Measurements from ENCODE around the gene SYT2. TPM values are rescaled to one million over a fixed set of nuclear protein-coding genes. Genes with fewer than 3 reads are reported as not detected.

The SYT2 gene
- total and polyA plus RNA-seq, 5 donors from 2014 or later = 0.05 TPM; not detected in 3

- no peak overlapping the region for H3K4me3 Mint-ChIP-seq
- no peaks in the 10 kb centered on the region for H3K27me3 Mint-ChIP-seq
- H3K36me3 ChIP-seq (ENCODE audit: control insufficient read depth, insufficient read depth, low read length) = no peaks in the 10 kb centered on the region
- no peak overlapping the region for H3K4me3 ChIP-seq (ENCODE audit: low read depth, low read length)
- DNase-seq = no peak
- no peak overlapping the region for H3K27ac Mint-ChIP-seq
- no peaks in the 10 kb centered on the region for H3K9me3 Mint-ChIP-seq
- peaks cover 0 to 3% (median under 1%) of the 10 kb centered on the region in 4 donors for H3K4me1 Mint-ChIP-seq
- no peaks in the 10 kb centered on the region for H3K9me3 ChIP-seq (ENCODE audit: control insufficient read depth in 2 of 2, low read length in 2 of 2)
- no peaks in the 10 kb centered on the region for H3K27me3 ChIP-seq (ENCODE audit: control insufficient read depth, insufficient read depth, low read length)
- no peaks in the 10 kb centered on the region for H3K4me1 ChIP-seq (ENCODE audit: control insufficient read depth, insufficient read depth, low read length, poor library complexity, severe bottlenecking)
- ATAC-seq (ENCODE audit: low read depth in 2 of 2) = no peak
- H3K27ac ChIP-seq (ENCODE audit: insufficient read depth, low read length, poor library complexity, severe bottlenecking) = no peak overlapping the region
- peaks cover 29% of the 10 kb centered on the region for H3K36me3 Mint-ChIP-seq
Measured at GRCh38 chr1:202600432-202601041, 109.7 kb downstream of the SYT2 start.

- H3K27me3 Mint-ChIP-seq = no peaks in the 10 kb centered on the region
- peak in 1 of 2 donors; percentile 34 for ATAC-seq (ENCODE audit: low read depth in 2 of 2)
- Histone ChIP-seq H3K4me3 (ENCODE audit: low read depth, low read length) (no peak overlapping the region), H3K9me3 (ENCODE audit: control insufficient read depth in 2 of 2, low read length in 2 of 2) (no peaks in the 10 kb centered on the region), H3K4me1 (ENCODE audit: control insufficient read depth, insufficient read depth, low read length, poor library complexity, severe bottlenecking) (no peaks in the 10 kb centered on the region), H3K27me3 (ENCODE audit: control insufficient read depth, insufficient read depth, low read length) (no peaks in the 10 kb centered on the region), H3K27ac (ENCODE audit: insufficient read depth, low read length, poor library complexity, severe bottlenecking) (no peak overlapping the region), H3K36me3 (ENCODE audit: control insufficient read depth, insufficient read depth, low read length) (no peaks in the 10 kb centered on the region)
- peaks cover 27% of the 10 kb centered on the region for H3K36me3 Mint-ChIP-seq
- peak in 1 of 3 donors; percentile 45 for DNase-seq
- peaks cover 0 to 3% (median under 1%) of the 10 kb centered on the region in 4 donors for H3K4me1 Mint-ChIP-seq
- no peaks in the 10 kb centered on the region for H3K9me3 Mint-ChIP-seq
- H3K27ac Mint-ChIP-seq = no peak overlapping the region
- H3K4me3 Mint-ChIP-seq = no peak overlapping the region
Measured at GRCh38 chr1:202599669-202600431, 110.4 kb downstream of the SYT2 start.

GRCh38 chr1:202597090-202597761 is 113.0 kb downstream of the SYT2 start:
- no peak for ATAC-seq (ENCODE audit: low read depth in 2 of 2)
- no peaks in the 10 kb centered on the region for H3K27me3 Mint-ChIP-seq

DNA sequence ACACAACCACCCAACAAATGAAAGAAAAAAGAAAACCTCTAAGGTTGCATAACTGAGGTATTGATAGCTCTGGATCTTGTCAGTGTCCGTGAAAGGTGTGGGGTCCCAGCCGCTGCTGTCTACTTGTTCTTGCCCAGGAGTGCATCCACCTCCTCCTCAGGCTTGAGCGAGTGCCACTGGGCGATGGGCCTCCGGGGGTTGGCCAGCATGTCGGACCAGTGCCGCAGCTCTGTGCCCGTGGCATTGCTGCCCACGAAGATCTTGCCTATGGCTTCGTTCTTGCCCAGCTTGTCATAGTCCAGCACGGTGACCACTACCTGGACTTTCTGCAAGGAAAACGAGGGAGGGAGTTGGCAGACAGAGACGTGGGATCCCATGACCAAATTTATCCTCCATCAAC is 113.6 kb downstream of the SYT2 start:
- Mint-ChIP-seq H3K27ac (no peak overlapping the region), H3K9me3 (no peaks in the 10 kb centered on the region), H3K27me3 (no peaks in the 10 kb centered on the region), H3K4me3 (no peak overlapping the region), H3K36me3 (peaks cover 22% of the 10 kb centered on the region), H3K4me1 (peaks cover 0 to 2% (median 0%) of the 10 kb centered on the region in 4 donors)
- H3K27ac ChIP-seq (ENCODE audit: insufficient read depth, low read length, poor library complexity, severe bottlenecking) = no peak overlapping the region
- no peaks in the 10 kb centered on the region for H3K27me3 ChIP-seq (ENCODE audit: control insufficient read depth, insufficient read depth, low read length)
- ATAC-seq (ENCODE audit: low read depth in 2 of 2) (no peak), DNase-seq (no peak)
- H3K4me1 ChIP-seq (ENCODE audit: control insufficient read depth, insufficient read depth, low read length, poor library complexity, severe bottlenecking) = no peaks in the 10 kb centered on the region
- no peaks in the 10 kb centered on the region for H3K9me3 ChIP-seq (ENCODE audit: control insufficient read depth in 2 of 2, low read length in 2 of 2)
- no peak overlapping the region for H3K4me3 ChIP-seq (ENCODE audit: low read depth, low read length)
- H3K36me3 ChIP-seq (ENCODE audit: control insufficient read depth, insufficient read depth, low read length) = no peaks in the 10 kb centered on the region

More at GRCh38 chr1:202597090-202597761, 113.0 kb downstream of the SYT2 start:
- no peaks in the 10 kb centered on the region for H3K36me3 ChIP-seq (ENCODE audit: control insufficient read depth, insufficient read depth, low read length)
- H3K27ac ChIP-seq (ENCODE audit: insufficient read depth, low read length, poor library complexity, severe bottlenecking) = no peak overlapping the region
- H3K4me1 ChIP-seq (ENCODE audit: control insufficient read depth, insufficient read depth, low read length, poor library complexity, severe bottlenecking) = no peaks in the 10 kb centered on the region
- DNase-seq = no peak
- no peaks in the 10 kb centered on the region for H3K9me3 Mint-ChIP-seq
- H3K9me3 ChIP-seq (ENCODE audit: control insufficient read depth in 2 of 2, low read length in 2 of 2) = no peaks in the 10 kb centered on the region
- H3K4me1 Mint-ChIP-seq = peaks cover 0 to 2% (median 0%) of the 10 kb centered on the region in 4 donors
- H3K4me3 Mint-ChIP-seq = no peak overlapping the region
- H3K4me3 ChIP-seq (ENCODE audit: low read depth, low read length) = no peak overlapping the region
- H3K36me3 Mint-ChIP-seq = peaks cover 22% of the 10 kb centered on the region
- H3K27ac Mint-ChIP-seq = peak overlapping the region in 1 of 3 donors; percentile 77
- no peaks in the 10 kb centered on the region for H3K27me3 ChIP-seq (ENCODE audit: control insufficient read depth, insufficient read depth, low read length)

- Histone ChIP-seq H3K27ac (ENCODE audit: insufficient read depth, low read length, poor library complexity, severe bottlenecking) (no peak overlapping the region), H3K4me1 (ENCODE audit: control insufficient read depth, insufficient read depth, low read length, poor library complexity, severe bottlenecking) (no peaks in the 10 kb centered on the region), H3K27me3 (ENCODE audit: control insufficient read depth, insufficient read depth, low read length) (no peaks in the 10 kb centered on the region), H3K9me3 (ENCODE audit: control insufficient read depth in 2 of 2, low read length in 2 of 2) (no peaks in the 10 kb centered on the region), H3K4me3 (ENCODE audit: low read depth, low read length) (no peak overlapping the region), H3K36me3 (ENCODE audit: control insufficient read depth, insufficient read depth, low read length) (no peaks in the 10 kb centered on the region)
- DNase-seq (no peak), ATAC-seq (ENCODE audit: low read depth in 2 of 2) (no peak)
- H3K4me3 Mint-ChIP-seq = no peak overlapping the region
- H3K27me3 Mint-ChIP-seq = no peaks in the 10 kb centered on the region
- peaks cover 0 to 2% (median 0%) of the 10 kb centered on the region in 4 donors for H3K4me1 Mint-ChIP-seq
- H3K9me3 Mint-ChIP-seq = no peaks in the 10 kb centered on the region
- H3K36me3 Mint-ChIP-seq = peaks cover 22% of the 10 kb centered on the region
- no peak overlapping the region for H3K27ac Mint-ChIP-seq
Measured at GRCh38 chr1:202593845-202594244, 116.4 kb downstream of the SYT2 start.

GRCh38 chr1:202592146-202592545 is 118.1 kb downstream of the SYT2 start:
- Mint-ChIP-seq H3K4me3 (no peak overlapping the region), H3K9me3 (no peaks in the 10 kb centered on the region), H3K27me3 (no peaks in the 10 kb centered on the region), H3K27ac (no peak overlapping the region), H3K4me1 (no peaks in the 10 kb centered on the region), H3K36me3 (peaks cover 16% of the 10 kb centered on the region)
- DNase-seq (no peak), ATAC-seq (ENCODE audit: low read depth in 2 of 2) (no peak)
- H3K27ac ChIP-seq (ENCODE audit: insufficient read depth, low read length, poor library complexity, severe bottlenecking) = no peak overlapping the region
- no peak overlapping the region for H3K4me3 ChIP-seq (ENCODE audit: low read depth, low read length)
- H3K9me3 ChIP-seq (ENCODE audit: control insufficient read depth in 2 of 2, low read length in 2 of 2) = no peaks in the 10 kb centered on the region
- H3K27me3 ChIP-seq (ENCODE audit: control insufficient read depth, insufficient read depth, low read length) = no peaks in the 10 kb centered on the region
- H3K4me1 ChIP-seq (ENCODE audit: control insufficient read depth, insufficient read depth, low read length, poor library complexity, severe bottlenecking) = no peaks in the 10 kb centered on the region
- no peaks in the 10 kb centered on the region for H3K36me3 ChIP-seq (ENCODE audit: control insufficient read depth, insufficient read depth, low read length)

DNA sequence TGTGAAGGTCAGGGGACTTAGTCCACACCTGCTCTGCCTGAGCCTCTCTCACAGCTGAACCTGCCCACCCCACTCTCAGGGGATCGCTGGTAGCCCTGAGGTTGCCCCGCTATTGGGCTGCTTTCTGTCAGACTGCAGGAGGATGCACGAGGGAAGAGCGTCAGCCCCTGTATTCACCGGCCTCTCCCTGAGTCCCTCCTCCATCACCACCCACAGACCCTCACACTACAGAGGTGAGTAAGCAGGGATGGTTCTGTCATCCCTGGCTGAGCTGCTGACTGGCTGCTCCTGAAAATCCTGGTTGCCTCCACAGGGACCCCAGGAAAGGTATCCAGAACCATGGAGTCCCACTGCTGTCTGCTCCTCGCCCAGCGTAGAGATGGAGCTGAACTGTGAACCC is 118.7 kb downstream of the SYT2 start:
- Mint-ChIP-seq H3K27ac (no peak overlapping the region), H3K9me3 (no peaks in the 10 kb centered on the region), H3K4me3 (no peak overlapping the region), H3K4me1 (no peaks in the 10 kb centered on the region), H3K36me3 (peaks cover 16% of the 10 kb centered on the region), H3K27me3 (no peaks in the 10 kb centered on the region)
- Histone ChIP-seq H3K9me3 (ENCODE audit: control insufficient read depth in 2 of 2, low read length in 2 of 2) (no peaks in the 10 kb centered on the region), H3K4me1 (ENCODE audit: control insufficient read depth, insufficient read depth, low read length, poor library complexity, severe bottlenecking) (no peaks in the 10 kb centered on the region), H3K27me3 (ENCODE audit: control insufficient read depth, insufficient read depth, low read length) (no peaks in the 10 kb centered on the region), H3K27ac (ENCODE audit: insufficient read depth, low read length, poor library complexity, severe bottlenecking) (no peak overlapping the region), H3K4me3 (ENCODE audit: low read depth, low read length) (no peak overlapping the region), H3K36me3 (ENCODE audit: control insufficient read depth, insufficient read depth, low read length) (no peaks in the 10 kb centered on the region)
- DNase-seq = no peak
- ATAC-seq (ENCODE audit: low read depth in 2 of 2) = no peak

Data from CD4-positive, CD25-positive, alpha-beta regulatory T cell (primary cell).